NCI-H187 (cell line): ENCODE results near the gene DEFB131B.
"Not testable (repeated sequence)": the region's sequence is repeated elsewhere in the genome, so short reads cannot be mapped to it uniquely, and the experiment has no call there.

Experiments used
- DNase-seq, 2 experiments: peaks; one replicate each; lab custom pipeline; 2025; lab: John Stamatoyannopoulos, UW

Gene DEFB131B

DNA sequence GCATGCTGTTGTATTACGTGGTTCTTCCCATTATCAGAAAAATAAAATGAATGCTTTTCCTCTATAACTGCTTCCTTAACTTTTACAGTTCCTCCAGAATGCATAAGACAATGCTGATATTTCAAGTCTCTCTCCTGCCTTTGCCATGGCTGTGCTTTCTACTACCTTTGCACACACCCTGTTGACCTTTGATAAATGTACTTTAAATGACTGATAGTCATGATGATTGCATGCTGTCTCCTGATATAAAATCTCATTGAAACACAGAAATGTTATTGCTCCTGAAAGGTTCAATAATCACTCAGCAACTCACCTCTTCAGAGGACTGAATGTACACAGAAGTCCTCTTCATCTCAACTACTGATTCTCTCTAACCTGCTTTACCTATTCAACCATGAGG lies at the start of gene DEFB131B:
Gene DEFB131B (plus strand): TSS at position 395 of the 400 bp plus-strand sequence. CDS start 0 bp downstream, at position 395.
- not testable (repeated sequence) for DNase-seq

GRCh38 chr11:71829247-71829646 lies 49.0 kb upstream of the DEFB131B start:
- DNase-seq, result not testable (repeated sequence)

- not testable (repeated sequence) for DNase-seq
Observed at GRCh38 chr11:71829686-71830085, 48.6 kb upstream of the DEFB131B start.

GRCh38 chr11:71832811-71833210 lies 45.4 kb upstream of the DEFB131B start, which contains the start of gene DEFB108B:
DEFB108B (plus strand) TSS chr11:71833200; CDS start chr11:71833200, 0 bp downstream.
- DNase-seq, result not testable (repeated sequence)

DNA sequence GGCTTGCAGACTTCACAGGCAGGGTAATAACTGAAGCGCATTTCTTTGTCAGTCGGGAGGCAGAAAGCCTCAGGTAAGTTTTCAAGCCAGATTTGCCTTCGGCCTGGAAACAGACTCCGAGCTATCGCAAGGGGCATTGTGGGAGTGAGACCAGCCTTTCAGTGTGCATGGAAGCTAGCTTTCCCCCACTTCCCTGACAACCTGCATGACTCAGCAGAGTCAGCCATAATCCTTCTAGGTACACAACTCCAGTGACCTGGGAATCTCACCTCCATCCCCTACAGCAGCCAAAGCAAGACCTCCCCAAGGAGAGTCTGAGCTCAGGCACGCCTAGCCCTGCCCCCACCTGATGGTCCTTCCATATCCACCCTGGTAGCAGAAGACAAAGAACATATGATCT lies 35.5 kb upstream of the DEFB131B start:
- not testable (repeated sequence) for DNase-seq

- DNase-seq, result not testable (repeated sequence)
Observed at GRCh38 chr11:71843355-71843754, 34.9 kb upstream of the DEFB131B start.

GRCh38 chr11:71843858-71844257 lies 34.4 kb upstream of the DEFB131B start:
- DNase-seq, result no peak

GRCh38 chr11:71853895-71854294 lies 24.4 kb upstream of the DEFB131B start:
- not testable (repeated sequence) for DNase-seq

DNA sequence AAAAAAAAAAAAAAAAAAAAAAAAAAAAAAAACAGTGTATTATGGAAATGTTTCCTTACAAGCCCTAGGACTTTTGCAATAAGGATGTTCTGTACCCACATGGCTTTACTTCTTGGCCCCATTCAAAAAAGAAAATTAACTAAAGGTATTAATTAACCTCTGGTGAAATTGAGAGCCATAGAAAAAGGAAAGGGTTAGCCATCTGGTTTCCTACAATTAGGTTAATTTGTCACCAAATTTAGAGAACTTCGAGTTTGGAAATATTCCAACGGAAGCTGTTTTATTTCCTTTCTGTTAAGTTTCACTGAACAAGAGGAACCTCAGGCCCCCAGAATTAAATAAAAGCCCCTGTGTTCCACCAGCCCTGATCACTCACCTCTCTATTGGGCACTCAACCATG lies 22.4 kb upstream of the DEFB131B start:
- DNase-seq, result not testable (repeated sequence)

- not testable (repeated sequence) for DNase-seq
Observed at GRCh38 chr11:71860835-71861234, 17.4 kb upstream of the DEFB131B start.

DNA sequence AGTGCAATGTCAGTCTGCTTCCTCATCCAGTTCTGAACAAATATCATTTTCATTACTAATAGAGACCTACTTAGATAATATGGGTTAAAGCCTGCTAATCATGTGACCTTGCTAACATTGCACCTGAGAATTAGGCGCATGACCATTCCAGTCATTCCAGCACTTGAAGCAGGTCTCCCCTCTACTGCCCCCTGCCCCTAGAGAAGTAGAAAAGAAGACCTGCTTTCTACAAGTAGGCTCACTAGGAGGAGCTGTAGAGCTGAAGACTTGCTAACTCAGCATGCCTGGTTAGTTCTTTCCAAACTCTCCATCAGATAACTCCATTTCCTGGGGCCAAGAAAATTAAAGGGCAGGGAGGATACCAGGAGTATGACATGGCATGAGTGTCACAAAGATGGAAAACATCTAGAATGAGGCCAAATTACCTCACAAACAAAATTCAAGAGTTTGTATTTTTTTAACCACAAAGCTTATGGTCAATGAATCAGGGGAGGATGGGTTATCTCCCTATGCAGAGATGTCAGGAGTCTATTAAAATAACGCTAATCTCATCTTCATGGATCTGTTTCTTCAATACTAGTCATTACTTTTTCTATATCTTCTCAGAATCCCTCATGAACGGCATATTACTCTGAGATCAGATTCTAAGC lies 14.2 kb upstream of the DEFB131B start:
- DNase-seq, result peak in 1 of 2 experiments; percentile 17

DNA sequence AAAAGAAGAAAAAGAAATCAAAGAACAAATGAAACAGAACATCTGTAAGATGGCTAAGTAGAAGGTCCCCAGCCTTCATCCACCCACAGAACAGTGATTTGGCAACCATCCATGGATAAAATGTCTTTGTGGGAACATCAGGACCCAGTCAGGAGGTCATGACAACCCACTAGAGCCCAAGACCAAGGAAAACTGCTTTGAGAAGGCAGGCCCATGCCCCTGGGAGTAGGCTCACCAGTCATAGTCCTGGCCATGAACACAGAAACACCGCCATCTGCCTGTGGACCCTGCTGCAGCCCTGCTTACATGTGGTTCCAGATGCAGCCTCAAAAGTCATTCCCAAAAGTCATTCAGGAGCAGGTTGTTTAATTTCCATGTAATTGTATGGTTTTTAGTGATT lies 11.0 kb upstream of the DEFB131B start:
- not testable (repeated sequence) for DNase-seq

GRCh38 chr11:71869931-71870330 lies 8.3 kb upstream of the DEFB131B start:
- not testable (repeated sequence) for DNase-seq

DNA sequence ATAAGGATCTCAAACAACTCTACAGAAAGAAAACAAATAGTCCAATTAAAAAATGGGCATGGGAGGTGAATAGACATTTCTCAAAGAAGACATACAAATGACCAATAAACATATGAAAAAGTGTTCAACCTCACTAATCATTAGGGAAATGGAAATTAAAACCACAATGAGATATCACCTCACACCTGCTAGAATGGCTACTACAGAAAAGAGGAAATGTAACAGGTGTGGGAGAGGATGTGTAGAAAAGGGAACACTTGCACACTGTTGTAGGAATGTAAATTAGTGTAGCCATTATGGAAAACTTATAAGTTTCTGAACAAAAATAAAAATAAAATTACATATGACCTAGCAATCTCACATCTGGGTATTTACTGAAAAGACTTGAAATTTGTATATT lies 7.6 kb upstream of the DEFB131B start:
- not testable (repeated sequence) for DNase-seq

DNA sequence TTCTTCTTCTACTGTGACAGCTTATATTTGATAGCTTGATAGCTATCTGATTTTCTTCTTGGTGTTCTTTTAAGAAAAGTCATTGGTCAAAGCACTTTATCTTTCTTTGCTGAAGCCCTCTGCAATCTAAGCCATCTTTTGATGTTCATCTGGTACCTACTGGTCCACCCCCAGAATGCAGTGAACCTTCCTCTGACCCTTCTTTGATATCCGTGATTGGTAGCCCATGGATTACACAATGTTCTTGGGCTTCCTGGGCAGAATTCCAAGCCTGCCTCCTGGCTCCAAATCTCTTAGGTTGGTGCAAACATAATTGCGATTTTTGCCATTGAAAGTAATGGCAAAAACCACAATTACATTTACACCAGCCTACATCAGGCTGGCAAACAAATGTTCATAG lies 2.0 kb upstream of the DEFB131B start:
- DNase-seq, result not testable (repeated sequence)

DNA sequence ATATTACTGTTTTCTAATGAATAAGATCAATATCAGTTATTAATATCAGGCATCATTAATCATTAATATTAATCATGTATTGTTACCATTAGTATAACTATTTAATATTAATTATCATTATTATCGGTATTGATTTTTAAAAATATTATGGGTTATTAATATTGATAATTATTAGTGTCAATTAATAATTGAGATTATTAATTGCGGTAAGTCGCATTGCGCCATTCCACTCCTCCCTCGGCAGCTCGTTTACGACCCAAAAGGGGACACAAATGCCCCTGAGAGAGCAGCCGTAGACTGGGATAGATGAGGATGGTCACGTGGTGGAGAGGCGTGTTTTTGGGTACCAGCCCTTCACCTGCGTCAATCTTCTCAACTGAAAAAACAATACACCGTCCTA lies 7.6 kb downstream of the DEFB131B start:
- DNase-seq, result not testable (repeated sequence)

DNA sequence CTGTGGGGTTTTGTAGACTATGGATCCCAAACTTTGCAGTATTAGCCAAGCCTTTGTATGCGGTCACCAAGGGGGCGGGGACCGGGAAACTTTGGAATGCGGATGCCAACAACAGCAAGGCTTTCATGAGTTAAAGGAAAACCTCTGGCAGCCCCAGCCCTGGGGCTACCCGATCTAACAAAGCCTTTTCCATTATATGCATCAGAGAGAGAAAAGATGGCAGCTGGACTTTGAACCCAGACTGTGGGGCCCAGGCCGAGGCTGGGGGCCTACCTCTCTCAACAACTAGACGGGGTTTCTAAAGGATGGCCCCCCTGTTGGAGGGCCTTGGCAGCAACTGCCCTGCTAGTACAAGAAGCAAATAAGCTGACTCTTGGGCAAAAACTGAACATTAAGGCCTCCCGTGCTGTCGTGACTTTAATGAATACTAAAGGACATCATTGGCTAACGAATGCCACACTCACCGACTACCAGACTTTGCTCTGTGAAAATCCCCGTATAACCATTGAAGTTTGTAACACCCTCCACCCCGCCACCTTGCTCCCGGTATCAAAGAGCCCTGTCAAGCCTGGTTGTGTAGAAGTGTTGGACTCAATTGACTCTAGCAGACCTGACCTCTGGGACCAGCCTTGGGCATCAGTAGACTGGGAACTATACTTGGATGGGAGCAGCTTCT lies 10.2 kb downstream of the DEFB131B start:
- not testable (repeated sequence) for DNase-seq

GRCh38 chr11:71889181-71889872 lies 11.1 kb downstream of the DEFB131B start:
- DNase-seq, result not testable (repeated sequence)

- no peak for DNase-seq
Observed at GRCh38 chr11:71895961-71896360, 17.7 kb downstream of the DEFB131B start.

- not testable (repeated sequence) for DNase-seq
Observed at GRCh38 chr11:71901137-71901536, 22.9 kb downstream of the DEFB131B start.

- no peak for DNase-seq
Observed at GRCh38 chr11:71908218-71908617, 30.0 kb downstream of the DEFB131B start.

DNA sequence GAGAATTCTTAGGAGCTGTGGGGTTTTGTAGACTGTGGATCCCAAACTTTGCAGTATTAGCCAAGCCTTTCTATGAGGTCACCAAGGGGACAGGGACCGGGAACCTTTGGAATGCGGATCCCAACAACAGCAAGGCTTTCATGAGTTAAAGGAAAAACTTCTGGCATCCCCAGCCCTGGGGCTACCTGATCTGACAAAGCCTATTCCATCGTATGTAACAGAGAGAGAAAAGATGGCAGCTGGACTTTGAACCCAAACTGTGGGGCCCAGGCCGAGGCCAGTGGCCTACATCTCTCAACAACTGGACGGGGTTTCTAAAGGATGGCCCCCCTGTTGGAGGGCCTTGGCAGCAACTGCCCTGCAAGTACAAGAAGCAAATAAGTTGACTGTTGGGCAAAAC lies 32.5 kb downstream of the DEFB131B start:
- not testable (repeated sequence) for DNase-seq
